WTC11 (cell line): ENCODE data around the gene PLXND1.

Experiments
- ZNF671 ChIP-seq: fragments of 250-450 bp; sonication (Bioruptor Pico); IDR thresholded peaks from 2 replicates; pipeline ENCODE4 v1.8.0; 2021; ENCODE audit warnings: mild to moderate bottlenecking
- TF ChIP-seq, protein P1 (sequence below): fragments of 250-450 bp; sonication (Bioruptor Pico); IDR thresholded peaks from 2 replicates; pipeline ENCODE4 v2.1.2; 2022; ENCODE audit warnings: mild to moderate bottlenecking, moderate library complexity

DNA sequence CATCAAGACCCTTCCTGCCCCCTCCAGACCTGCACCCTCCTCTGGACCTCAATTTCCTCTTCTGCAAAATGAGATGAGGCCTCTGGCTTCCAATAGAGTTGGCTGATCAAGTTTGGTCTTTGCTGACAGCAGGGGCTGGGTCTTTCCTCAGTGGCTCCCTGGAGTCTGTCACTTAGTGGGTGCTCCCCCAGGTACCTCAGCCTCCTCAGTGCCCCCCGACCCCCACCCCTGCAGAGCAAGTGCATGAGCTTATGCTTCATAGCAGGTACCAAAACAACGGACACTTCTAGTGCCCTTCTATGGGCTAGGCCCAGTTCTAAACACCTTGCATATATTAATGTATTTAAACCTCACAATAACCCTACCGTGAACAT is 6.9 kb upstream of the PLXND1 start:
- TF ChIP-seq ZNF671 (CRISPR knock-in tag) = no peak
- TF ChIP-seq, protein P1, sequence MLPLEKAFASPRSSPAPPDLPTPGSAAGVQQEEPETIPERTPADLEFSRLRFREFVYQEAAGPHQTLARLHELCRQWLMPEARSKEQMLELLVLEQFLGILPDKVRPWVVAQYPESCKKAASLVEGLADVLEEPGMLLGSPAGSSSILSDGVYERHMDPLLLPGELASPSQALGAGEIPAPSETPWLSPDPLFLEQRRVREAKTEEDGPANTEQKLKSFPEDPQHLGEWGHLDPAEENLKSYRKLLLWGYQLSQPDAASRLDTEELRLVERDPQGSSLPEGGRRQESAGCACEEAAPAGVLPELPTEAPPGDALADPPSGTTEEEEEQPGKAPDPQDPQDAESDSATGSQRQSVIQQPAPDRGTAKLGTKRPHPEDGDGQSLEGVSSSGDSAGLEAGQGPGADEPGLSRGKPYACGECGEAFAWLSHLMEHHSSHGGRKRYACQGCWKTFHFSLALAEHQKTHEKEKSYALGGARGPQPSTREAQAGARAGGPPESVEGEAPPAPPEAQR = no peak
